GM18520 (cell line): Measurements from ENCODE around the gene ACTN1.
"Not testable (repeated sequence)": the region's sequence is repeated elsewhere in the genome, so short reads cannot be mapped to it uniquely, and the experiment has no call there.

ENCODE experiments used
- ATAC-seq: cut with Tn5 transposase; IDR thresholded peaks from one replicate; pipeline ENCODE4 v1.9.1; 2021; ENCODE audit not compliant: unreplicated experiment

The ACTN1 gene

GRCh38 chr14:68986926-68987652 is 8.0 kb upstream of the ACTN1 start:
- no peak for ATAC-seq

GRCh38 chr14:68986225-68986624 is 7.1 kb upstream of the ACTN1 start:
- ATAC-seq, result no peak

- ATAC-seq, result no peak
Observed at GRCh38 chr14:68984686-68985085, 5.6 kb upstream of the ACTN1 start.

- ATAC-seq, result no peak
Observed at GRCh38 chr14:68983191-68983590, 4.1 kb upstream of the ACTN1 start.

GRCh38 chr14:68982581-68982980 is 3.5 kb upstream of the ACTN1 start:
- no peak for ATAC-seq

GRCh38 chr14:68981539-68981976 is 2.5 kb upstream of the ACTN1 start:
- ATAC-seq, result no peak

GRCh38 chr14:68981139-68981538 is 2.0 kb upstream of the ACTN1 start:
- ATAC-seq, result no peak

GRCh38 chr14:68979722-68980451 is 785 bp upstream of the ACTN1 start:
- ATAC-seq, result no peak

- ATAC-seq, result no peak
Observed at GRCh38 chr14:68978172-68978911, 760 bp downstream of the ACTN1 start.

GRCh38 chr14:68977718-68978171 is 1.4 kb downstream of the ACTN1 start:
- no peak for ATAC-seq

- ATAC-seq, result no peak
Observed at GRCh38 chr14:68977180-68977717, 1.9 kb downstream of the ACTN1 start.

- ATAC-seq, result no peak
Observed at GRCh38 chr14:68976160-68977067, 2.7 kb downstream of the ACTN1 start.

GRCh38 chr14:68975667-68976066 is 3.4 kb downstream of the ACTN1 start:
- no peak for ATAC-seq

GRCh38 chr14:68974759-68975347 is 4.2 kb downstream of the ACTN1 start:
- no peak for ATAC-seq

- no peak for ATAC-seq
Observed at GRCh38 chr14:68973639-68974038, 5.5 kb downstream of the ACTN1 start.

GRCh38 chr14:68973219-68973565 is 5.9 kb downstream of the ACTN1 start:
- not testable (repeated sequence) for ATAC-seq

GRCh38 chr14:68972507-68973218 is 6.4 kb downstream of the ACTN1 start:
- no peak for ATAC-seq

GRCh38 chr14:68971411-68972035 is 7.6 kb downstream of the ACTN1 start:
- ATAC-seq, result no peak

- no peak for ATAC-seq
Observed at GRCh38 chr14:68970736-68971135, 8.4 kb downstream of the ACTN1 start.
